Liver (tissue), 9 donors: ENCODE data around the gene PDGFA. TPM values are rescaled to one million over a fixed set of nuclear protein-coding genes. Genes with fewer than 3 reads are reported as not detected.

ENCODE experiments used
- DNase-seq: peaks from one replicate; pipeline ENCODE4 v3.0.0-alpha.2; 2017; ENCODE audit warnings: low spot score
- H3K27ac ChIP-seq, 2 donors: one replicate each; pipeline ENCODE4 v1.7.0; 2013; ENCODE audit warnings: inconsistent platforms in 2 of 2, low read length in 2 of 2, control low read depth in 1 of 2, low read depth in 1 of 2, mild to moderate bottlenecking in 1 of 2
- H3K27me3 ChIP-seq, 4 donors: one replicate each; pipeline versions ENCODE4 v1.6.1 to v1.7.0; 2013; ENCODE audit warnings: low read length in 3 of 4, inconsistent platforms in 1 of 4, mild to moderate bottlenecking in 1 of 4, moderate library complexity in 1 of 4; ENCODE audit not compliant: control insufficient read depth in 4 of 4, insufficient read depth in 4 of 4
- H3K36me3 ChIP-seq, 4 donors: one replicate each; pipeline versions ENCODE4 v1.6.1 to v1.7.0; 2013; ENCODE audit warnings: low read length in 3 of 4, mild to moderate bottlenecking in 3 of 4, low read depth in 1 of 4, moderate library complexity in 1 of 4; ENCODE audit not compliant: control insufficient read depth in 4 of 4, insufficient read depth in 3 of 4
- H3K4me1 ChIP-seq, 4 donors: one replicate each; pipeline versions ENCODE4 v1.6.1 to v1.7.0; 2013; ENCODE audit warnings: low read length in 3 of 4, mild to moderate bottlenecking in 3 of 4, moderate library complexity in 1 of 4; ENCODE audit not compliant: control insufficient read depth in 4 of 4, insufficient read depth in 4 of 4
- H3K4me3 ChIP-seq, 3 donors: one replicate each; pipeline versions ENCODE4 v1.6.1 to v1.7.0; 2013; ENCODE audit warnings: low read length in 3 of 3, control low read depth in 1 of 3, low read depth in 1 of 3, mild to moderate bottlenecking in 1 of 3
- H3K9ac ChIP-seq, 2 donors: one replicate each; pipeline ENCODE4 v1.7.0; 2013; ENCODE audit warnings: low read length in 2 of 2, mild to moderate bottlenecking in 2 of 2, moderate library complexity in 2 of 2, control low read depth in 1 of 2, low read depth in 1 of 2
- H3K9me3 ChIP-seq, 4 donors: one replicate each; pipeline versions ENCODE4 v1.6.1 to v1.7.0; 2013; ENCODE audit warnings: low read length in 3 of 4; ENCODE audit not compliant: control insufficient read depth in 4 of 4
- EGR1 ChIP-seq, 2 donors: IDR thresholded peaks; 2 replicates each; pipeline ENCODE4 v1.6.1; 2016 to 2018; ENCODE audit warnings: antibody characterized with exemption in 2 of 2, low read depth in 2 of 2
- FOXA1 ChIP-seq: IDR thresholded peaks from 2 replicates; pipeline ENCODE4 v1.6.1; 2016; ENCODE audit warnings: antibody characterized with exemption
- GABPA ChIP-seq, 2 donors: IDR thresholded peaks in 1 of 2; conservative IDR thresholded peaks in 1 of 2; 2 replicates each; pipeline ENCODE4 v1.6.1; 2016; ENCODE audit warnings: antibody characterized with exemption in 2 of 2, mild to moderate bottlenecking in 1 of 2, moderate library complexity in 1 of 2
- HNF4A ChIP-seq, 2 donors: conservative IDR thresholded peaks; 2 replicates each; pipeline ENCODE4 v1.6.1; 2016; ENCODE audit warnings: antibody characterized with exemption in 2 of 2, mild to moderate bottlenecking in 2 of 2
- HNF4G ChIP-seq: IDR thresholded peaks from 2 replicates; pipeline ENCODE4 v1.6.1; 2016; ENCODE audit warnings: antibody characterized with exemption
- JUND ChIP-seq, 2 donors: IDR thresholded peaks; 2 replicates each; pipeline ENCODE4 v1.6.1; 2016; ENCODE audit warnings: antibody characterized with exemption in 2 of 2
- MAX ChIP-seq: IDR thresholded peaks from 2 replicates; pipeline ENCODE4 v1.6.1; 2016; ENCODE audit warnings: antibody characterized with exemption
- NR2F2 ChIP-seq: IDR thresholded peaks from 2 replicates; pipeline ENCODE4 v1.6.1; 2016; ENCODE audit warnings: antibody characterized with exemption
- RAD21 ChIP-seq, 2 donors: IDR thresholded peaks; 2 replicates each; pipeline ENCODE4 v1.6.1; 2016; ENCODE audit warnings: antibody characterized with exemption in 2 of 2, mild to moderate bottlenecking in 2 of 2
- RXRA ChIP-seq, 2 donors: IDR thresholded peaks; 2 replicates each; pipeline ENCODE4 v1.6.1; 2017 to 2018; ENCODE audit warnings: antibody characterized with exemption in 2 of 2, mild to moderate bottlenecking in 1 of 2
- SP1 ChIP-seq: IDR thresholded peaks from 2 replicates; pipeline ENCODE4 v1.6.1; 2018; ENCODE audit warnings: antibody characterized with exemption, mild to moderate bottlenecking
- TAF1 ChIP-seq: conservative IDR thresholded peaks from 2 replicates; pipeline ENCODE4 v1.6.1; 2016; ENCODE audit warnings: antibody characterized with exemption, mild to moderate bottlenecking
- YY1 ChIP-seq: IDR thresholded peaks from 2 replicates; pipeline ENCODE4 v1.6.1; 2016; ENCODE audit warnings: antibody characterized with exemption, mild to moderate bottlenecking
- ZBTB33 ChIP-seq: IDR thresholded peaks from 2 replicates; pipeline ENCODE4 v1.6.1; 2016; ENCODE audit warnings: antibody characterized with exemption
- WGBS: extraction: QIAGEN DNeasy Blood & Tissue Kit; methylation state at CpG from one replicate; pipeline ENCODE4 v1.1.7; 2013; 5-methylcytosine and 5-hydroxymethylcytosine counted together
- polyA plus RNA-seq, 2 donors: library from polyadenylated mRNA; stranded (reverse) in 1 of 2; unstranded in 1 of 2; fragments of 200-250 nt in 1 of 2; fragments of >200 nt in 1 of 2; fragmentation: Nextera tagmentation in 1 of 2; extraction: Ambion mirVana in 1 of 2; gene quantifications; one replicate each; pipeline versions ENCODE4 v1.2.1 to v1.2.3, GENCODE V29; 2013 to 2015
- total RNA-seq, 2 donors: library from RNA; depleted of rRNA; stranded (reverse); fragments of >200 nt; gene quantifications; one replicate each; pipeline ENCODE4 v1.2.3, GENCODE V29; 2014
- TF ChIP-seq, protein P1 (sequence below): fragments of 150-350 bp; IDR thresholded peaks from 2 replicates; pipeline ENCODE4 v1.5.1; 2017; ENCODE audit warnings: improper control_type of control experiment, low read depth, low read length; ENCODE audit not compliant: missing input control
- TF ChIP-seq, protein P2 (sequence below): IDR thresholded peaks from 2 replicates; pipeline ENCODE4 v1.6.1; 2016; ENCODE audit warnings: antibody characterized with exemption
- donor health status: healthy.
- donor health status: healthy.
- donor health status: healthy.
- donor health status: healthy.
- donor health status: healthy.

The PDGFA gene
- total and polyA plus RNA-seq, 4 donors: 1.4 to 5.1 (median 2.0) TPM

DNA sequence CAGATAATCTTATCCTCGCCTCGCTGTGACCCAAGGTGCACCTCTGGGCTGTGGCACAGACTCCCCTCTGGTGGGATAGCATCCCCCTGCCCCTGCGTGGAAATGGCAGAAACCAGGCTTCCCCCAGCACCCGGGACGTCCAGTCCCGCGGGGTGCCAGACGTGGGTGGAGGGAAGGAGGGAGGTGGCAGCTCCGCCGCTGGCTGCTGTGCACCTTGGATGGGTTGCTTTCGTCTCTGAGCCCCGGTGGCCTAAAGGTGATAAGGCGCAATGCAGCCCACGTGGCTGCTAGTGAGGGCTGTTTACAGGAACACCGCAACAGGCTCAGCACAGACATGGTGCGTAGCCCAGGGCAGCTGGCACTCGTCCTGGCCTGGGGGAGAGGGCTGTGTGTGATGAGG lies 13.6 kb upstream of the PDGFA start:
- WGBS: 80% methylated on average over 17 of the region's 17 CpGs
- Histone ChIP-seq H3K36me3 (no peaks in the 10 kb centered on the region), H3K4me3 (no peak overlapping the region)

GRCh38 chr7:532379-533143 lies 12.9 kb upstream of the PDGFA start:
- Histone ChIP-seq H3K4me3 (no peak overlapping the region), H3K27ac (no peak overlapping the region), H3K9me3 (peaks cover 0 to 2% (median 1%) of the 10 kb centered on the region in 4 donors), H3K4me1 (no peaks in the 10 kb centered on the region), H3K9ac (no peak overlapping the region), H3K36me3 (no peaks in the 10 kb centered on the region), H3K27me3 (peaks cover 0 to 3% (median 0%) of the 10 kb centered on the region in 4 donors)
- 81% methylated on average over 15 of the region's 15 CpGs for WGBS
- DNase-seq: no peak
- TF ChIP-seq RXRA (IDR thresholded peaks at IDR 0.05) (no peak), ZBTB33 (no peak), RAD21 (IDR thresholded peaks at IDR 0.05) (no peak), EGR1 (IDR thresholded peaks at IDR 0.05; ENCODE audit: low read depth in 2 of 2) (no peak), NR2F2 (no peak), TAF1 (no peak), GABPA (IDR thresholded peaks at IDR 0.05 in 1 of 2, conservative IDR thresholded peaks at IDR 0.05 in 1 of 2) (no peak), HNF4A (conservative IDR thresholded peaks at IDR 0.05) (no peak)
- TF ChIP-seq, protein P1, sequence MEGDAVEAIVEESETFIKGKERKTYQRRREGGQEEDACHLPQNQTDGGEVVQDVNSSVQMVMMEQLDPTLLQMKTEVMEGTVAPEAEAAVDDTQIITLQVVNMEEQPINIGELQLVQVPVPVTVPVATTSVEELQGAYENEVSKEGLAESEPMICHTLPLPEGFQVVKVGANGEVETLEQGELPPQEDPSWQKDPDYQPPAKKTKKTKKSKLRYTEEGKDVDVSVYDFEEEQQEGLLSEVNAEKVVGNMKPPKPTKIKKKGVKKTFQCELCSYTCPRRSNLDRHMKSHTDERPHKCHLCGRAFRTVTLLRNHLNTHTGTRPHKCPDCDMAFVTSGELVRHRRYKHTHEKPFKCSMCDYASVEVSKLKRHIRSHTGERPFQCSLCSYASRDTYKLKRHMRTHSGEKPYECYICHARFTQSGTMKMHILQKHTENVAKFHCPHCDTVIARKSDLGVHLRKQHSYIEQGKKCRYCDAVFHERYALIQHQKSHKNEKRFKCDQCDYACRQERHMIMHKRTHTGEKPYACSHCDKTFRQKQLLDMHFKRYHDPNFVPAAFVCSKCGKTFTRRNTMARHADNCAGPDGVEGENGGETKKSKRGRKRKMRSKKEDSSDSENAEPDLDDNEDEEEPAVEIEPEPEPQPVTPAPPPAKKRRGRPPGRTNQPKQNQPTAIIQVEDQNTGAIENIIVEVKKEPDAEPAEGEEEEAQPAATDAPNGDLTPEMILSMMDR: no peak
- TF ChIP-seq, protein P2, sequence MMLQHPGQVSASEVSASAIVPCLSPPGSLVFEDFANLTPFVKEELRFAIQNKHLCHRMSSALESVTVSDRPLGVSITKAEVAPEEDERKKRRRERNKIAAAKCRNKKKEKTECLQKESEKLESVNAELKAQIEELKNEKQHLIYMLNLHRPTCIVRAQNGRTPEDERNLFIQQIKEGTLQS: no peak

More for the DNA sequence above, 13.6 kb upstream of the PDGFA start:
- peaks cover 0 to 2% (median 1%) of the 10 kb centered on the region in 4 donors for H3K9me3 ChIP-seq
- H3K27me3 ChIP-seq: peaks cover 0 to 3% (median 0%) of the 10 kb centered on the region in 4 donors
- no peaks in the 10 kb centered on the region for H3K4me1 ChIP-seq
- H3K9ac ChIP-seq: no peak overlapping the region
- H3K27ac ChIP-seq: no peak overlapping the region
- DNase-seq: no peak
- TF ChIP-seq, protein P2: no peak
- TF ChIP-seq HNF4G: no peak
- TF ChIP-seq ZBTB33: no peak
- no peak for TF ChIP-seq YY1
- TF ChIP-seq NR2F2: no peak
- TF ChIP-seq, protein P1: no peak
- TF ChIP-seq RXRA (IDR thresholded peaks at IDR 0.05): no peak
- no peak for TF ChIP-seq EGR1 (IDR thresholded peaks at IDR 0.05; ENCODE audit: low read depth in 2 of 2)
- TF ChIP-seq MAX: no peak
- TF ChIP-seq FOXA1: no peak
- TF ChIP-seq HNF4A (conservative IDR thresholded peaks at IDR 0.05): no peak
- no peak for TF ChIP-seq SP1
- no peak for TF ChIP-seq JUND (IDR thresholded peaks at IDR 0.05)
